ENCODE data around the gene CHI3L2. TPM values are rescaled to one million over a fixed set of nuclear protein-coding genes. Genes with fewer than 3 reads are reported as not detected.

CHI3L2 gene
- total RNA-seq, 4 donors from 2014 or later = 0.69 to 0.77 TPM; not detected in 2

- DNase-seq = no peak
- no peak overlapping the region for H3K4me3 ChIP-seq
- H3K27ac ChIP-seq = no peak overlapping the region
- no peaks in the 10 kb centered on the region for H3K27me3 ChIP-seq
- TF ChIP-seq CTCF (IDR thresholded peaks at IDR 0.05) = no peak
- no peak for TF ChIP-seq POLR2A (IDR thresholded peaks at IDR 0.05)
- H3K9me3 ChIP-seq = no peaks in the 10 kb centered on the region
- no peaks in the 10 kb centered on the region for H3K4me1 ChIP-seq
- no peaks in the 10 kb centered on the region for H3K36me3 ChIP-seq
- intact Hi-C loops (cut with DNase I; ENCODE audit: low total_unique reads) = no loop called here
Observed at GRCh38 chr1:111253876-111254275, 26.4 kb downstream of the CHI3L2 start.

GRCh38 chr1:111256988-111257658 lies 29.6 kb downstream of the CHI3L2 start:
- H3K4me3 ChIP-seq = no peak overlapping the region
- H3K27ac ChIP-seq = no peak overlapping the region
- intact Hi-C loops (cut with DNase I; ENCODE audit: low total_unique reads) = no loop called here
- no peak for DNase-seq
- H3K27me3 ChIP-seq = no peaks in the 10 kb centered on the region
- no peaks in the 10 kb centered on the region for H3K36me3 ChIP-seq
- no peaks in the 10 kb centered on the region for H3K4me1 ChIP-seq
- H3K9me3 ChIP-seq = no peaks in the 10 kb centered on the region
- TF ChIP-seq CTCF (IDR thresholded peaks at IDR 0.05) (no peak), POLR2A (IDR thresholded peaks at IDR 0.05) (no peak)

- no peak for DNase-seq
- intact Hi-C loops (cut with DNase I; ENCODE audit: low total_unique reads) = no loop called here
- Histone ChIP-seq H3K9me3 (no peaks in the 10 kb centered on the region), H3K4me3 (no peak overlapping the region), H3K27ac (no peak overlapping the region), H3K4me1 (no peaks in the 10 kb centered on the region), H3K27me3 (peaks cover 0 to 17% of the 10 kb centered on the region in 2 donors), H3K36me3 (no peaks in the 10 kb centered on the region)
- TF ChIP-seq CTCF (IDR thresholded peaks at IDR 0.05) = no peak
- TF ChIP-seq POLR2A (IDR thresholded peaks at IDR 0.05) = no peak
Observed at GRCh38 chr1:111267801-111268508, 40.4 kb downstream of the CHI3L2 start.

GRCh38 chr1:111269825-111270406 lies 42.4 kb downstream of the CHI3L2 start:
- H3K36me3 ChIP-seq = no peaks in the 10 kb centered on the region
- no peak for TF ChIP-seq POLR2A (IDR thresholded peaks at IDR 0.05)
- TF ChIP-seq CTCF (IDR thresholded peaks at IDR 0.05) = no peak
- no peak overlapping the region for H3K27ac ChIP-seq
- intact Hi-C loops (cut with DNase I; ENCODE audit: low total_unique reads) = no loop called here
- DNase-seq = no peak
- no peak overlapping the region for H3K4me3 ChIP-seq
- H3K27me3 ChIP-seq = peaks cover 0 to 17% of the 10 kb centered on the region in 2 donors
- H3K4me1 ChIP-seq = no peaks in the 10 kb centered on the region
- no peaks in the 10 kb centered on the region for H3K9me3 ChIP-seq
